ENCODE results near the gene CDK12.
A peak's percentile ranks its signal among the peaks of the same experiment; 100 is the strongest.
"Not testable (repeated sequence)": the region's sequence is repeated elsewhere in the genome, so short reads cannot be mapped to it uniquely, and the experiment has no call there.

The CDK12 gene

GRCh38 chr17:39483506-39483905 is 22.2 kb downstream of the CDK12 start:
- TF ChIP-seq, protein P1, sequence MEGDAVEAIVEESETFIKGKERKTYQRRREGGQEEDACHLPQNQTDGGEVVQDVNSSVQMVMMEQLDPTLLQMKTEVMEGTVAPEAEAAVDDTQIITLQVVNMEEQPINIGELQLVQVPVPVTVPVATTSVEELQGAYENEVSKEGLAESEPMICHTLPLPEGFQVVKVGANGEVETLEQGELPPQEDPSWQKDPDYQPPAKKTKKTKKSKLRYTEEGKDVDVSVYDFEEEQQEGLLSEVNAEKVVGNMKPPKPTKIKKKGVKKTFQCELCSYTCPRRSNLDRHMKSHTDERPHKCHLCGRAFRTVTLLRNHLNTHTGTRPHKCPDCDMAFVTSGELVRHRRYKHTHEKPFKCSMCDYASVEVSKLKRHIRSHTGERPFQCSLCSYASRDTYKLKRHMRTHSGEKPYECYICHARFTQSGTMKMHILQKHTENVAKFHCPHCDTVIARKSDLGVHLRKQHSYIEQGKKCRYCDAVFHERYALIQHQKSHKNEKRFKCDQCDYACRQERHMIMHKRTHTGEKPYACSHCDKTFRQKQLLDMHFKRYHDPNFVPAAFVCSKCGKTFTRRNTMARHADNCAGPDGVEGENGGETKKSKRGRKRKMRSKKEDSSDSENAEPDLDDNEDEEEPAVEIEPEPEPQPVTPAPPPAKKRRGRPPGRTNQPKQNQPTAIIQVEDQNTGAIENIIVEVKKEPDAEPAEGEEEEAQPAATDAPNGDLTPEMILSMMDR (IDR thresholded peaks at IDR 0.05; ENCODE audit: extremely low read depth, missing control alignments): no peak
- no peak for DNase-seq (ENCODE audit: low spot score)

DNA sequence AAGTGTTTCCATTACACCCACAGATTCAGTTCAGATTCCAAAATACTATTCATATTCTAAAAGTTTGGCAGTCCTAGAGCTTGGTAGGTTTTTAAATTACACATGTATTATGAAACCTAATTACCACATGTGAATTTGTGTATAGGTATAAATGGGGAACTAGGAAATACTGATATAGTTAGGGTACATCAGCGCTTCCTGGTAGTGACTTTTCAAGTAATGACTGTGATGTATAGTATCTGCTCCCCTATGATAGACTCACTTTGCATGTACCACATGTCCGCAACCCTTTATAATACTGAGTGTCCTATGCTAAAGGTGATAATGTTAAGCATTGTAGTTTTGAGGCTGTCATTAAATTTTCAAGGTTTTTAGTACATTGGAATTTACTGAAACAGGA is 22.9 kb downstream of the CDK12 start:
- TF ChIP-seq, protein P1 (IDR thresholded peaks at IDR 0.05; ENCODE audit: extremely low read depth, missing control alignments): no peak
- peak; percentile 69 for DNase-seq (ENCODE audit: low spot score)

GRCh38 chr17:39485555-39485954 is 24.3 kb downstream of the CDK12 start:
- DNase-seq (ENCODE audit: low spot score): no peak
- TF ChIP-seq, protein P1 (IDR thresholded peaks at IDR 0.05; ENCODE audit: extremely low read depth, missing control alignments): no peak

GRCh38 chr17:39486242-39486641 is 25.0 kb downstream of the CDK12 start:
- TF ChIP-seq, protein P1 (IDR thresholded peaks at IDR 0.05; ENCODE audit: extremely low read depth, missing control alignments): no peak
- no peak for DNase-seq (ENCODE audit: low spot score)

DNA sequence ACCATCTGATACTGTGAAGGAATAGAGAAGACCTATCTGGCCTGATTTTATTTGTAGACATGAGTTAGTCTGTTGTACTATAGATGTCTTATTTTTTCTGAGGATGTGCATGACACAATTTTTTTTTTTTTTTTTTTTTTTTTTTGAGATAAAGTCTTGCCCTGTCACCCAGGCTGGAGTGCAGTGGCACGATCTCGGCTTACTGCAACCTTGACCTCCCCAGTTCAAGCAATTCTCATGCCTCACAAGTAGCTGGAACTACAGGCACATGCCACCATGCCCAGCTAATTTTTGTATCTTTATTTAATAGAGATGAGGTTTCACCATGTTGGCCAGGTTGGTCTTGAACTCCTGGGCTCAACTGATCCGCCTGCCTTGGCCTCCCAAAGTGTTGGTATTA is 26.2 kb downstream of the CDK12 start:
- not testable (repeated sequence) for DNase-seq (ENCODE audit: low spot score)

DNA sequence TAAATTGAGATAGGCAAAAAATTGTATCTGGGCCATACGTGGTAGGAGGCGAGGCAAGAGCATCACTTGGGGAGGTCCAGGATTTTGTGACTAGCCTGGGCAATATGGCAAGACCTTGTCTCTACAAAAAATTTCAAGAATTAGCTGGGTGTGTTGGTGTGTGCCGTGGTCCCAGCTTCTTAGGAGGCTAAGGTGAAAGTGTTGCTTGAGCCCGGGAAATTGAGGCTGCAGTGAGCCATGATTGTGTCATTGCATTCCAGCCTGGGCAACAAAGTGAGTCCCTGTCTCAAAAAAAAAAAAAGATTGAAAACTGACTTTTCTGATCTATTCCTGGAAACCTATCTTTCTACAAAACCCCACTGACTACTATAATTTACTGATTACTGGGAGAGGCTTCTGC is 26.7 kb downstream of the CDK12 start:
- TF ChIP-seq, protein P1 (IDR thresholded peaks at IDR 0.05; ENCODE audit: extremely low read depth, missing control alignments): no peak
- DNase-seq (ENCODE audit: low spot score): no peak

DNA sequence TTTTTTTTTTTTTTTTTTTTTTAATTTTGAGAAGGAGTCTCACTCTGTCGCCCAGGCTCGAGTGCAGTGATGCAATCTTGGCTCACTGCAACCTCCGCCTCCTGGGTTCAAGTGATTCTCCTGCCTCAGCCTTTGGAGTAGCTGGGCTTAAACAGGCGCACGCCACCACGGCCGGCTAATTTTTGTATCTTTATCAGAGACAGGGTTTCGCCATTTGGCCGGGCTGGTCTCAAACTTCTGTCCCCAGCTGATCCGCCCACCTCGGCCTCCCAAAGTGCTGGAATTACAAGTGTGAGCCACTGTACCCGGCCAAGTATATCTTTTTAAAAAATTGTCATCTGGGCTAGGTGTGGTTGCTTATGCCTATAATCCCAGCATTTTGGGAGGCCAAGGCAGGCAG is 35.6 kb downstream of the CDK12 start:
- DNase-seq (ENCODE audit: low spot score): not testable (repeated sequence)

GRCh38 chr17:39507511-39507910 is 46.2 kb downstream of the CDK12 start:
- TF ChIP-seq, protein P1 (IDR thresholded peaks at IDR 0.05; ENCODE audit: extremely low read depth, missing control alignments): no peak
- no peak for DNase-seq (ENCODE audit: low spot score)

GRCh38 chr17:39508987-39509386 is 47.7 kb downstream of the CDK12 start:
- TF ChIP-seq, protein P1 (IDR thresholded peaks at IDR 0.05; ENCODE audit: extremely low read depth, missing control alignments): no peak
- DNase-seq (ENCODE audit: low spot score): no peak
